MM.1S (cell line): ENCODE data around the gene STEEP1.
A peak's percentile ranks its signal among the peaks of the same experiment; 100 is the strongest.

Source experiments
- DNase-seq: peaks from one replicate; pipeline ENCODE4 v3.0.0-alpha.2; 2015
- H2AFZ ChIP-seq: fragments of 300-600 bp; sonication (generic); 2 replicates; pipeline ENCODE4 v1.6.0; 2016; ENCODE audit warnings: antibody characterized with exemption, low read length
- H3F3A ChIP-seq: fragments of 300-600 bp; sonication (generic); 2 replicates; pipeline ENCODE4 v1.6.1; 2016; ENCODE audit warnings: mild to moderate bottlenecking, antibody characterized with exemption, low read length, moderate library complexity, mixed read lengths; ENCODE audit not compliant: insufficient read depth
- H3K27ac ChIP-seq: fragments of 300-600 bp; sonication (generic); 2 replicates; pipeline ENCODE4 v1.5.1; 2016; ENCODE audit warnings: mild to moderate bottlenecking, low read length
- H3K27me3 ChIP-seq: fragments of 300-600 bp; sonication (generic); replicated peaks from 2 replicates; pipeline ENCODE4 v1.6.0; 2016; ENCODE audit warnings: low read length; ENCODE audit not compliant: insufficient read depth
- H3K36me3 ChIP-seq: fragments of 300-600 bp; sonication (generic); replicated peaks from 2 replicates; pipeline ENCODE4 v1.6.1; 2016; ENCODE audit warnings: mild to moderate bottlenecking, low read length, mixed read lengths; ENCODE audit not compliant: insufficient read depth
- H3K4me1 ChIP-seq: fragments of 300-600 bp; sonication (generic); 2 replicates; pipeline ENCODE4 v1.6.1; 2016; ENCODE audit warnings: low read length, mixed read lengths
- H3K4me2 ChIP-seq: fragments of 300-600 bp; sonication (generic); 2 replicates; pipeline ENCODE4 v1.6.0; 2016; ENCODE audit warnings: low read depth, low read length
- H3K4me3 ChIP-seq: fragments of 300-600 bp; sonication (generic); 2 replicates; pipeline ENCODE4 v1.5.1; 2016; ENCODE audit warnings: low read length, mixed read lengths
- H3K79me2 ChIP-seq: fragments of 300-600 bp; sonication (generic); 2 replicates; pipeline ENCODE4 v1.6.1; 2016; ENCODE audit warnings: mixed run types, low read length, mixed read lengths
- H3K9ac ChIP-seq: fragments of 300-600 bp; sonication (generic); 2 replicates; pipeline ENCODE4 v1.6.1; 2016; ENCODE audit warnings: low read length, mixed read lengths
- H3K9me2 ChIP-seq: fragments of 300-600 bp; sonication (generic); replicated peaks from 2 replicates; pipeline ENCODE4 v1.6.1; 2016; ENCODE audit warnings: mild to moderate bottlenecking, low read length, mixed read lengths; ENCODE audit not compliant: insufficient read depth
- H3K9me3 ChIP-seq: fragments of 300-600 bp; sonication (generic); replicated peaks from 2 replicates; pipeline ENCODE4 v1.6.1; 2016; ENCODE audit warnings: mild to moderate bottlenecking, low read length, mixed read lengths; ENCODE audit not compliant: insufficient read depth
- H4K20me1 ChIP-seq: fragments of 300-600 bp; sonication (generic); 2 replicates; pipeline ENCODE4 v1.6.1; 2016; ENCODE audit warnings: mild to moderate bottlenecking, low read length, moderate library complexity, mixed read lengths; ENCODE audit not compliant: insufficient read depth
- EZH2 ChIP-seq: fragments of 300-600 bp; sonication (generic); optimal IDR thresholded peaks from 2 replicates; pipeline ENCODE3; 2017; ENCODE audit warnings: low read depth, mild to moderate bottlenecking, antibody characterized with exemption, low read length, mixed read lengths
- EZH2phosphoT487 ChIP-seq: fragments of 300-600 bp; sonication (generic); IDR thresholded peaks from 2 replicates; pipeline ENCODE4 v1.6.1; 2018; ENCODE audit warnings: antibody characterized with exemption, low read length
- TF ChIP-seq, protein P1 (sequence below): fragments of 300-600 bp; sonication (generic); IDR thresholded peaks from 2 replicates; pipeline ENCODE4 v1.5.1; 2016; ENCODE audit warnings: antibody characterized with exemption, low read length, mixed read lengths

Gene STEEP1

GRCh38 chrX:119579414-119579813 lies 14.2 kb upstream of the STEEP1 start:
- Histone ChIP-seq H3K4me2 (no peak overlapping the region), H3K27ac (no peak overlapping the region)
- DNase-seq = no peak

GRCh38 chrX:119574394-119575266 lies 9.4 kb upstream of the STEEP1 start, which contains the start of gene UBE2A:
UBE2A (plus strand) TSS chrX:119574563; CDS start chrX:119574712, 149 bp downstream.
- H3K79me2 ChIP-seq = peaks cover 20% of the 10 kb centered on the region
- no peaks in the 10 kb centered on the region for H3K9me3 ChIP-seq
- H2AFZ ChIP-seq = peak within 1 kb of the TSS; percentile 76
- H3K36me3 ChIP-seq = no peaks in the 10 kb centered on the region
- no peaks in the 10 kb centered on the region for H3K9me2 ChIP-seq
- H3K4me3 ChIP-seq = peak within 1 kb of the TSS; percentile 68
- DNase-seq = peak; percentile 88
- H3K27ac ChIP-seq = peak within 1 kb of the TSS; percentile 57; the same call in 1 of the 2 replicates
- H3K9ac ChIP-seq = peak within 1 kb of the TSS; percentile 63
- H3K4me2 ChIP-seq = peak within 1 kb of the TSS; percentile 72
- no peaks in the 10 kb centered on the region for H4K20me1 ChIP-seq
- TF ChIP-seq EZH2phosphoT487 (no peak), EZH2 (no peak)
- TF ChIP-seq, protein P1, sequence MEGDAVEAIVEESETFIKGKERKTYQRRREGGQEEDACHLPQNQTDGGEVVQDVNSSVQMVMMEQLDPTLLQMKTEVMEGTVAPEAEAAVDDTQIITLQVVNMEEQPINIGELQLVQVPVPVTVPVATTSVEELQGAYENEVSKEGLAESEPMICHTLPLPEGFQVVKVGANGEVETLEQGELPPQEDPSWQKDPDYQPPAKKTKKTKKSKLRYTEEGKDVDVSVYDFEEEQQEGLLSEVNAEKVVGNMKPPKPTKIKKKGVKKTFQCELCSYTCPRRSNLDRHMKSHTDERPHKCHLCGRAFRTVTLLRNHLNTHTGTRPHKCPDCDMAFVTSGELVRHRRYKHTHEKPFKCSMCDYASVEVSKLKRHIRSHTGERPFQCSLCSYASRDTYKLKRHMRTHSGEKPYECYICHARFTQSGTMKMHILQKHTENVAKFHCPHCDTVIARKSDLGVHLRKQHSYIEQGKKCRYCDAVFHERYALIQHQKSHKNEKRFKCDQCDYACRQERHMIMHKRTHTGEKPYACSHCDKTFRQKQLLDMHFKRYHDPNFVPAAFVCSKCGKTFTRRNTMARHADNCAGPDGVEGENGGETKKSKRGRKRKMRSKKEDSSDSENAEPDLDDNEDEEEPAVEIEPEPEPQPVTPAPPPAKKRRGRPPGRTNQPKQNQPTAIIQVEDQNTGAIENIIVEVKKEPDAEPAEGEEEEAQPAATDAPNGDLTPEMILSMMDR = peak; percentile 20
- H3F3A ChIP-seq = no peaks in the 10 kb centered on the region
- H3K27me3 ChIP-seq = no peaks in the 10 kb centered on the region
- no peaks in the 10 kb centered on the region for H3K4me1 ChIP-seq

More at GRCh38 chrX:119579414-119579813, 14.2 kb upstream of the STEEP1 start:
- Histone ChIP-seq H3K9me2 (no peaks in the 10 kb centered on the region), H3K9me3 (no peaks in the 10 kb centered on the region), H4K20me1 (no peaks in the 10 kb centered on the region), H3K79me2 (peaks cover 20% of the 10 kb centered on the region), H3K36me3 (no peaks in the 10 kb centered on the region), H3K9ac (no peak overlapping the region), H3K4me1 (peaks cover 12% of the 10 kb centered on the region), H3K27me3 (no peaks in the 10 kb centered on the region), H2AFZ (no peak overlapping the region), H3F3A (0 out of 2 replicates have a peak, but pooled peaks cover 6% of the 10 kb centered on the region), H3K4me3 (no peak overlapping the region)
- TF ChIP-seq EZH2phosphoT487 (no peak), EZH2 (no peak)
- TF ChIP-seq, protein P1 = no peak

DNA sequence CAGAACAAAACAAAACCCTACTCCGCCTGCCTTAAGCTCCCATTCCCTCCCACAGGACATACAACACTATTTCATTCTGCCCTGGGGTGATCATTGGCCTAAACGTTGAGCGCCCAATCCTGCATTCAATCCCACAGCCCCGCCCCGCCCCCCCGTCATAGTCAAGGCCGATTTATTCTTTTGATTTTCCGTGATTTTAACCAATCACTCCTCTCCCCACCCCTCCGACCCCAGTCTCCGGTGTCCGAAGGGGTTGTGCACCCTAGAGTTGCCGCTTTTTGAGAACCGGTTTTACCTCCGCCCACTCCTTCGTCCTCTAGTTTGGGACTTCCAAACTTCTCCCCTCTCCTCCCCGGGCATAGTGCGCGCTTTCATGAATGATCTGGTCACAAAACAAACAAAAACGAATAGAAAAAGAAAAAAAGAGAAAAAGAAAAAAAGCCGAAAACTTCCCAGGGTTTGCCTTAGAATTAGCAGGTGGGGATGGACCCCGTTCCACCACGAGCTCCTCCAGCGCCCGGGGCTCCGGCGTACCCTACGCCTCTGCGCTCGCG lies 8.7 kb upstream of the STEEP1 start:
- H3K4me2 ChIP-seq = peak overlapping the region; percentile 72; the same call in 1 of the 2 replicates
- H3K27ac ChIP-seq = peak overlapping the region; percentile 57; the same call in 1 of the 2 replicates
- H3K4me1 ChIP-seq = no peaks in the 10 kb centered on the region
- peak overlapping the region; percentile 68 for H3K4me3 ChIP-seq
- no peaks in the 10 kb centered on the region for H3K9me2 ChIP-seq
- peak; percentile 7 for DNase-seq
- H3F3A ChIP-seq = no peaks in the 10 kb centered on the region
- no peaks in the 10 kb centered on the region for H3K36me3 ChIP-seq
- H4K20me1 ChIP-seq = no peaks in the 10 kb centered on the region
- H2AFZ ChIP-seq = peak overlapping the region; percentile 76
- H3K79me2 ChIP-seq = peaks cover 20% of the 10 kb centered on the region
- peak overlapping the region; percentile 50; the same call in 1 of the 2 replicates for H3K9ac ChIP-seq
- TF ChIP-seq EZH2 (no peak), EZH2phosphoT487 (no peak)
- TF ChIP-seq, protein P1 = no peak
- H3K27me3 ChIP-seq = no peaks in the 10 kb centered on the region
- H3K9me3 ChIP-seq = no peaks in the 10 kb centered on the region
